ENCODE data around the gene KLHDC7A. TPM values are rescaled to one million over a fixed set of nuclear protein-coding genes. Genes with fewer than 3 reads are reported as not detected.

Gene KLHDC7A
- total RNA-seq, 2 donors from 2014 or later = not detected

GRCh38 chr1:18464665-18465050 is 16.1 kb upstream of the KLHDC7A start:
- TF ChIP-seq CTCF (IDR thresholded peaks at IDR 0.05) = no peak
- no peaks in the 10 kb centered on the region for H3K27me3 ChIP-seq (replicated peaks; ENCODE audit: insufficient read depth)
- H3K9me3 ChIP-seq = no peaks in the 10 kb centered on the region
- no peak overlapping the region for H3K4me3 ChIP-seq
- H3K36me3 ChIP-seq = no peaks in the 10 kb centered on the region
- no peaks in the 10 kb centered on the region for H3K4me1 ChIP-seq (ENCODE audit: control insufficient read depth in 1 of 2, low read depth in 2 of 2)
- DNase-seq (ENCODE audit: low spot score) (no peak), ATAC-seq (ENCODE audit: insufficient number of reproducible peaks, low FRiP score, low read depth) (no peak)
- no peak overlapping the region for H3K27ac ChIP-seq

- H3K4me1 ChIP-seq (ENCODE audit: control insufficient read depth in 1 of 2, low read depth in 2 of 2) = no peaks in the 10 kb centered on the region
- H3K27ac ChIP-seq = no peak overlapping the region
- no peaks in the 10 kb centered on the region for H3K27me3 ChIP-seq (replicated peaks; ENCODE audit: insufficient read depth)
- H3K36me3 ChIP-seq = no peaks in the 10 kb centered on the region
- DNase-seq (ENCODE audit: low spot score) (no peak), ATAC-seq (ENCODE audit: insufficient number of reproducible peaks, low FRiP score, low read depth) (no peak)
- no peak overlapping the region for H3K4me3 ChIP-seq
- no peaks in the 10 kb centered on the region for H3K9me3 ChIP-seq
- no peak for TF ChIP-seq CTCF (IDR thresholded peaks at IDR 0.05)
Observed at GRCh38 chr1:18466676-18467075, 14.1 kb upstream of the KLHDC7A start.

GRCh38 chr1:18468570-18468969 is 12.2 kb upstream of the KLHDC7A start:
- ATAC-seq (ENCODE audit: insufficient number of reproducible peaks, low FRiP score, low read depth) = no peak
- H3K4me1 ChIP-seq (ENCODE audit: control insufficient read depth in 1 of 2, low read depth in 2 of 2) = no peaks in the 10 kb centered on the region

GRCh38 chr1:18469514-18469913 is 11.2 kb upstream of the KLHDC7A start:
- H3K27me3 ChIP-seq (replicated peaks; ENCODE audit: insufficient read depth) = no peaks in the 10 kb centered on the region
- no peaks in the 10 kb centered on the region for H3K4me1 ChIP-seq (ENCODE audit: control insufficient read depth in 1 of 2, low read depth in 2 of 2)
- ATAC-seq (ENCODE audit: insufficient number of reproducible peaks, low FRiP score, low read depth) = no peak
- H3K27ac ChIP-seq = no peak overlapping the region
- H3K4me3 ChIP-seq = no peak overlapping the region
- H3K36me3 ChIP-seq = no peaks in the 10 kb centered on the region
- H3K9me3 ChIP-seq = no peaks in the 10 kb centered on the region
- DNase-seq (ENCODE audit: low spot score) = no peak
- TF ChIP-seq CTCF (IDR thresholded peaks at IDR 0.05) = no peak

More at GRCh38 chr1:18468570-18468969, 12.2 kb upstream of the KLHDC7A start:
- no peaks in the 10 kb centered on the region for H3K9me3 ChIP-seq
- no peak overlapping the region for H3K27ac ChIP-seq
- H3K36me3 ChIP-seq = no peaks in the 10 kb centered on the region
- TF ChIP-seq CTCF (IDR thresholded peaks at IDR 0.05) = no peak
- H3K27me3 ChIP-seq (replicated peaks; ENCODE audit: insufficient read depth) = no peaks in the 10 kb centered on the region
- no peak overlapping the region for H3K4me3 ChIP-seq
- DNase-seq (ENCODE audit: low spot score) = no peak

- DNase-seq (ENCODE audit: low spot score) = no peak
- Histone ChIP-seq H3K36me3 (no peaks in the 10 kb centered on the region), H3K4me3 (no peak overlapping the region), H3K27ac (no peak overlapping the region), H3K9me3 (no peaks in the 10 kb centered on the region), H3K4me1 (ENCODE audit: control insufficient read depth in 1 of 2, low read depth in 2 of 2) (no peaks in the 10 kb centered on the region), H3K27me3 (replicated peaks; ENCODE audit: insufficient read depth) (no peaks in the 10 kb centered on the region)
- no peak for ATAC-seq (ENCODE audit: insufficient number of reproducible peaks, low FRiP score, low read depth)
- TF ChIP-seq CTCF (IDR thresholded peaks at IDR 0.05) = no peak
Observed at GRCh38 chr1:18470671-18471355, 9.9 kb upstream of the KLHDC7A start.
